HG03060 (cell line): ENCODE data around the gene FAM209B.
"Not testable (repeated sequence)": the region's sequence is repeated elsewhere in the genome, so short reads cannot be mapped to it uniquely, and the experiment has no call there.

Source experiments
- ATAC-seq: cut with Tn5 transposase; IDR thresholded peaks from one replicate; pipeline ENCODE4 v1.9.1; 2021; ENCODE audit warnings: low read depth, moderate number of reproducible peaks; ENCODE audit not compliant: unreplicated experiment

Gene FAM209B

GRCh38 chr20:56527521-56527920 lies 5.5 kb upstream of the FAM209B start:
- no peak for ATAC-seq

- no peak for ATAC-seq
Observed at GRCh38 chr20:56537997-56538396, 5.0 kb downstream of the FAM209B start.

- no peak for ATAC-seq
Observed at GRCh38 chr20:56540415-56540814, 7.4 kb downstream of the FAM209B start.

GRCh38 chr20:56542489-56543030 lies 9.5 kb downstream of the FAM209B start:
- ATAC-seq: no peak

- ATAC-seq: no peak
Observed at GRCh38 chr20:56551571-56551970, 18.5 kb downstream of the FAM209B start.

- no peak for ATAC-seq
Observed at GRCh38 chr20:56552911-56553629, 20.0 kb downstream of the FAM209B start.

GRCh38 chr20:56554869-56555268 lies 21.8 kb downstream of the FAM209B start:
- ATAC-seq: peak; percentile 87

GRCh38 chr20:56558968-56559367 lies 25.9 kb downstream of the FAM209B start:
- ATAC-seq: no peak

GRCh38 chr20:56564526-56564925 lies 31.5 kb downstream of the FAM209B start:
- ATAC-seq: not testable (repeated sequence)

- ATAC-seq: no peak
Observed at GRCh38 chr20:56565511-56565910, 32.5 kb downstream of the FAM209B start.

GRCh38 chr20:56566621-56567020 lies 33.6 kb downstream of the FAM209B start:
- ATAC-seq: no peak

GRCh38 chr20:56570832-56571231 lies 37.8 kb downstream of the FAM209B start:
- no peak for ATAC-seq

- no peak for ATAC-seq
Observed at GRCh38 chr20:56572172-56572571, 39.1 kb downstream of the FAM209B start.

GRCh38 chr20:56573986-56574385 lies 40.9 kb downstream of the FAM209B start:
- no peak for ATAC-seq

- ATAC-seq: no peak
Observed at GRCh38 chr20:56574531-56575142, 41.6 kb downstream of the FAM209B start.

GRCh38 chr20:56575157-56575556 lies 42.1 kb downstream of the FAM209B start:
- ATAC-seq: no peak

- no peak for ATAC-seq
Observed at GRCh38 chr20:56575961-56576360, 42.9 kb downstream of the FAM209B start.

- no peak for ATAC-seq
Observed at GRCh38 chr20:56579301-56579710, 46.3 kb downstream of the FAM209B start.

GRCh38 chr20:56580226-56580625 lies 47.2 kb downstream of the FAM209B start:
- ATAC-seq: no peak

- no peak for ATAC-seq
Observed at GRCh38 chr20:56581701-56582100, 48.7 kb downstream of the FAM209B start.

- no peak for ATAC-seq
Observed at GRCh38 chr20:56582542-56582941, 49.5 kb downstream of the FAM209B start.

- no peak for ATAC-seq
Observed at GRCh38 chr20:56584916-56585315, 51.9 kb downstream of the FAM209B start.
